SU-DHL-6 (cell line): ENCODE results near the gene RALB.
"Not testable (repeated sequence)": the region's sequence is repeated elsewhere in the genome, so short reads cannot be mapped to it uniquely, and the experiment has no call there.

Source experiments
- H2AFZ ChIP-seq: fragments of 200-600 bp; sonication (generic); 2 replicates; pipeline ENCODE4 v1.6.1; 2014; ENCODE audit warnings: low read depth, mild to moderate bottlenecking, moderate library complexity, mixed read lengths, antibody characterized with exemption, low read length; ENCODE audit not compliant: severe bottlenecking
- H3F3A ChIP-seq: fragments of 200-600 bp; shearing (Covaris generic); 2 replicates; pipeline ENCODE4 v1.6.0; 2016; ENCODE audit warnings: antibody characterized with exemption, mild to moderate bottlenecking; ENCODE audit not compliant: insufficient read depth
- H3K27ac ChIP-seq: fragments of 200-600 bp; sonication (generic); 2 replicates; pipeline ENCODE4 v1.5.1; 2016; ENCODE audit warnings: low read depth, mild to moderate bottlenecking, low read length, moderate library complexity, mixed read lengths
- H3K27me3 ChIP-seq: fragments of 200-600 bp; sonication (generic), shearing (Covaris generic); 2 replicates; pipeline ENCODE4 v1.6.0; 2014; ENCODE audit warnings: mild to moderate bottlenecking, low read length
- H3K36me3 ChIP-seq: fragments of 200-600 bp; sonication (generic); 2 replicates; pipeline ENCODE4 v1.6.1; 2014; ENCODE audit warnings: mild to moderate bottlenecking, low read length, mixed read lengths
- H3K4me2 ChIP-seq: fragments of 300-600, 200-600 bp; shearing (Covaris generic), sonication (generic); 2 replicates; pipeline ENCODE4 v1.6.0; 2014; ENCODE audit warnings: low read length, low read depth, mild to moderate bottlenecking; ENCODE audit not compliant: poor library complexity, severe bottlenecking
- H3K4me3 ChIP-seq: fragments of 200-600 bp; sonication (generic); 2 replicates; pipeline ENCODE4 v1.5.1; 2014; ENCODE audit warnings: antibody characterized with exemption, low read length, mild to moderate bottlenecking, mixed read lengths; ENCODE audit not compliant: insufficient read depth, poor library complexity, severe bottlenecking
- H3K79me2 ChIP-seq: fragments of 200-600 bp; sonication (generic); 2 replicates; pipeline ENCODE4 v1.6.1; 2014; ENCODE audit warnings: mild to moderate bottlenecking, low read length, moderate library complexity; ENCODE audit not compliant: insufficient read depth
- H3K9ac ChIP-seq: fragments of 200-600 bp; sonication (generic); 2 replicates; pipeline ENCODE4 v1.7.0; 2014; ENCODE audit warnings: mild to moderate bottlenecking, low read length
- H3K9me2 ChIP-seq: fragments of 200-600 bp; sonication (generic); replicated peaks from 2 replicates; pipeline ENCODE4 v1.6.1; 2014; ENCODE audit warnings: low read length; ENCODE audit not compliant: insufficient read depth
- H3K9me3 ChIP-seq: fragments of 200-600 bp; sonication (generic); 2 replicates; pipeline ENCODE4 v1.6.1; 2014; ENCODE audit warnings: low read length, mixed read lengths; ENCODE audit not compliant: insufficient read depth
- H4K20me1 ChIP-seq: fragments of 200-600 bp; sonication (generic); 2 replicates; pipeline ENCODE4 v1.6.1; 2014; ENCODE audit warnings: low read depth, mild to moderate bottlenecking, antibody characterized with exemption, low read length, moderate library complexity, mixed read lengths
- EZH2phosphoT487 ChIP-seq: fragments of 200-600 bp; sonication (generic), shearing (Covaris generic); conservative IDR thresholded peaks from 2 replicates; pipeline ENCODE4 v1.6.1; 2018; ENCODE audit warnings: mild to moderate bottlenecking, antibody characterized with exemption, low read length, moderate library complexity, mixed read lengths
- TF ChIP-seq, protein P1 (sequence below): fragments of 200-600 bp; sonication (generic); IDR thresholded peaks from one replicate; pipeline ENCODE4 v1.5.1; 2017; ENCODE audit warnings: antibody characterized with exemption, mild to moderate bottlenecking, low read length, moderate library complexity; ENCODE audit not compliant: insufficient read depth, poor library complexity, severe bottlenecking

The RALB gene

DNA sequence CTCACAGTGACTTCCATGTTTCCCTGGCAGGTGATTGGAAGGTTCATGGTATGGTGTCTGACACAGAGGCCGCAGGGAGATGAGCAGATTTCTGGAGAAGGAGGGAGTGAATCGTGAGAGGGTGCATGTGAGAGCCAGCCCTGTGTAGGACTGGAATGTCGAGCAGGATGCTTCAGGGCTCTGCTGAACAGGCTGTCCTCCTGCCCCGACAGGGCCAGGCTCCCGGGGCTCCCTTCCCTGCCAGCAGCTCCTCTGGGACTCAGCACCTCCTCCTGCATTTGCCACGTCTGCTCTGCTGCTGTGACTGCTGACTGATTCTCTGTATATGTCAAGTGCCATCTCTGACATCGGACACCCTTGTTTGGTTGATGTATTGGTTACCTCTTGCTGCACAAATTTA is 54.8 kb downstream of the RALB start:
- Histone ChIP-seq H3K27me3 (no peaks in the 10 kb centered on the region), H3K9ac (peak overlapping the region; percentile 12; the same call in 1 of the 2 replicates), H3K36me3 (no peaks in the 10 kb centered on the region), H3K9me2 (no peaks in the 10 kb centered on the region), H2AFZ (peak overlapping the region; percentile 43), H3K9me3 (no peaks in the 10 kb centered on the region), H4K20me1 (no peaks in the 10 kb centered on the region), H3K79me2 (no peaks in the 10 kb centered on the region), H3K4me3 (no peak overlapping the region), H3K27ac (peak overlapping the region; percentile 55), H3K4me2 (peak overlapping the region; percentile 28), H3F3A (peaks cover 14% of the 10 kb centered on the region; the same call in 1 of the 2 replicates)
- no peak for TF ChIP-seq EZH2phosphoT487
- TF ChIP-seq, protein P1, sequence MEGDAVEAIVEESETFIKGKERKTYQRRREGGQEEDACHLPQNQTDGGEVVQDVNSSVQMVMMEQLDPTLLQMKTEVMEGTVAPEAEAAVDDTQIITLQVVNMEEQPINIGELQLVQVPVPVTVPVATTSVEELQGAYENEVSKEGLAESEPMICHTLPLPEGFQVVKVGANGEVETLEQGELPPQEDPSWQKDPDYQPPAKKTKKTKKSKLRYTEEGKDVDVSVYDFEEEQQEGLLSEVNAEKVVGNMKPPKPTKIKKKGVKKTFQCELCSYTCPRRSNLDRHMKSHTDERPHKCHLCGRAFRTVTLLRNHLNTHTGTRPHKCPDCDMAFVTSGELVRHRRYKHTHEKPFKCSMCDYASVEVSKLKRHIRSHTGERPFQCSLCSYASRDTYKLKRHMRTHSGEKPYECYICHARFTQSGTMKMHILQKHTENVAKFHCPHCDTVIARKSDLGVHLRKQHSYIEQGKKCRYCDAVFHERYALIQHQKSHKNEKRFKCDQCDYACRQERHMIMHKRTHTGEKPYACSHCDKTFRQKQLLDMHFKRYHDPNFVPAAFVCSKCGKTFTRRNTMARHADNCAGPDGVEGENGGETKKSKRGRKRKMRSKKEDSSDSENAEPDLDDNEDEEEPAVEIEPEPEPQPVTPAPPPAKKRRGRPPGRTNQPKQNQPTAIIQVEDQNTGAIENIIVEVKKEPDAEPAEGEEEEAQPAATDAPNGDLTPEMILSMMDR: no peak

DNA sequence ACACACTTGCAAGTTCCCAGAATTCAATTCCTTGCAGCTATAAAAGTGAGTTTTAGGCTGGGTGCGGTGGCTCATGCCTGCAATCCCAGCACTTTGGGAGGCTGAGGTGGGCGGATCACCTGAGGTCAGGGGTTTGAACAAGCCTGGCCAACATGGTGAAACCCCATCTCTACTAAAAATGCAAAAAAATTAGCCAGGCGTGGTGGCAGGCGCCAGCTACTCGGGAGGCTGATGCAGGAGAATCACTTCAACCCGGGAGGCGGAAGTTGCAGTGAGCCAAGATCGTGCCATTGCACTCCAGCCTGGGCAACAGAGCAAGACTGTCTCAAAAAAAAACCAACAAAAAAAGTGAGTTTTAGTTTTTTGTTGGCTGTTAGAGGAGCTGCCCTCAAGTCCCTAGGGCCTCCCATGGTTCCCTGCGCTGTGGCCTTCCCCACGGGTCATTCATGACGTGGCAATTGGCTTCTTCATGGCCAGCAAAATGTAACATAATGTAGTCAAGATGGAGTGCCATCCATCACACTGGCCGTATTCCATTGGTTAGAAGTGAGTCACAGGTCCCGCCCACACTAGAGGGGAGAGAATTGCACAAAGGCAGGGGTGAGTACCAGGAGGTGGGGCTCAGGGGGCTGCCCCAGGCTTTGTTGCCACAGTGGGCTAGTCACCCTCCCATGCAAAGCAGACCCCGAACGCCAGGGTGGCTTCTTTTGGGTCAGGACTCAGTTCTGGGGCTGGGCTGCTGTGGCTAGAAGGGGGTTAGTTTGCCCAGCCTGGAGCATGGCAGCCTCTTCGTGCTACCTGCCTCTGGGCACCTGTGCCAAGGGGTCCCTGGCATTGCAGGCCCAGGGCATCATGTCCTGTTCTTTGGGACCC is 55.6 kb downstream of the RALB start:
- no peaks in the 10 kb centered on the region for H3K36me3 ChIP-seq
- no peaks in the 10 kb centered on the region for H3K9me2 ChIP-seq
- H3F3A ChIP-seq: peaks cover 14% of the 10 kb centered on the region; the same call in 1 of the 2 replicates
- peak overlapping the region; percentile 55 for H3K27ac ChIP-seq
- H3K4me2 ChIP-seq: peak overlapping the region; percentile 28
- no peaks in the 10 kb centered on the region for H3K27me3 ChIP-seq
- peak overlapping the region; percentile 12; the same call in 1 of the 2 replicates for H3K9ac ChIP-seq
- H2AFZ ChIP-seq: peak overlapping the region; percentile 43
- H4K20me1 ChIP-seq: no peaks in the 10 kb centered on the region
- no peaks in the 10 kb centered on the region for H3K9me3 ChIP-seq
- TF ChIP-seq, protein P1: no peak
- H3K4me3 ChIP-seq: no peak overlapping the region
- no peaks in the 10 kb centered on the region for H3K79me2 ChIP-seq

DNA sequence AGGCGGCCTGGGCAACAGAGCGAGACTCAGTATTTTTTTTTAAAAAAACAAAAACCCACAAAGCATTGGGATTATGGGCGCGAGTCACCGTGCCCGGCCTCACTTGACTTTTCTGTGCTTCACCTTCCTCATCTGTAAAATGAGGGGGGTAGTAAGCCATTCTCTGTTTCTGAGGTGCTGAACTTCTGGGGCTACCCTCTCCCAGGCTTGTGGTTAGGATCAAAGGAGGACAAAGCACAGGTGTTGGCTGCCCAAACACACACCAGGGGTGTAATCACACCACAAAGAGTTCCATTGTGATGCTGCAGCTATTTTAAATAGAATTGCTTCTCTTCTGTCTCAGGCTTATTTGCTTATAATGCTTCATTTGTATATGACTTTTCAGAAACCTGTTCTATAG is 57.5 kb downstream of the RALB start:
- no peak overlapping the region for H3K4me3 ChIP-seq
- H3K9ac ChIP-seq: no peak overlapping the region
- no peaks in the 10 kb centered on the region for H4K20me1 ChIP-seq
- TF ChIP-seq EZH2phosphoT487: no peak
- TF ChIP-seq, protein P1: no peak
- no peak overlapping the region for H2AFZ ChIP-seq
- H3K9me3 ChIP-seq: no peaks in the 10 kb centered on the region
- no peaks in the 10 kb centered on the region for H3K79me2 ChIP-seq
- H3F3A ChIP-seq: peaks cover 14% of the 10 kb centered on the region; the same call in 1 of the 2 replicates
- H3K9me2 ChIP-seq: no peaks in the 10 kb centered on the region
- H3K27me3 ChIP-seq: no peaks in the 10 kb centered on the region
- peak overlapping the region; percentile 18 for H3K4me2 ChIP-seq
- H3K27ac ChIP-seq: peak overlapping the region; percentile 42
- H3K36me3 ChIP-seq: no peaks in the 10 kb centered on the region

DNA sequence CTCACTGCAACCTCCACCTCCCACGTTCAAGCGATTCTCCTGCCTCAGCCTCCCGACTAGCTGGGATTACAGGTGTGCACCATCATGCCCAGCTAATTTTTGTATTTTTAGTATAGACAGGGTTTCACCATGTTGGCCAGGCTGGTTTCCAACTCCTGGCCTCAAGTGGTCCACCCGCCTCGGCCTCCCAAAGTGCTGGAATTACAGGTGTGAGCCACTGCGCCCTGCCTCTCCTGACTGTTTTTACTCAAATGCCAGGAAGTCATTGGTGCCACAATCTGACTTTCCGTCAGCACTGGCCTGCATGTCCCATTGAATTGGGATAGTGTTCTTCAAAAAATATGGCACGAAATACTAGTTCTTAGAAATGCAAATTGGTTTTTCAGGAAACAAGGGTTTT is 58.2 kb downstream of the RALB start:
- not testable (repeated sequence) for H4K20me1 ChIP-seq
- 0 out of 2 replicates have a peak overlapping the region, but pooled peaks have one; percentile 42 for H3K27ac ChIP-seq

More for the DNA sequence above, 58.2 kb downstream of the RALB start:
- peaks cover 14% of the 10 kb centered on the region; the same call in 1 of the 2 replicates for H3F3A ChIP-seq
- not testable (repeated sequence) for H3K9ac ChIP-seq, H3K9me2 ChIP-seq, H3K27me3 ChIP-seq, H3K4me2 ChIP-seq, H3K9me3 ChIP-seq, H3K4me3 ChIP-seq, H2AFZ ChIP-seq, H3K36me3 ChIP-seq, H3K79me2 ChIP-seq
